Testis (tissue), 3 donors: ENCODE measurements around the gene P2RX3. TPM values are rescaled to one million over a fixed set of nuclear protein-coding genes. Genes with fewer than 3 reads are reported as not detected.
A peak's percentile ranks its signal among the peaks of the same experiment; 100 is the strongest.

Experiments used
- DNase-seq: peaks from one replicate; pipeline ENCODE4 v3.0.0-alpha.2; 2019
- H3K27ac ChIP-seq, 2 donors: fragments of 200-600 bp; sonication (generic); one replicate each; pipeline ENCODE4 v1.5.1; 2019
- H3K27me3 ChIP-seq: fragments of 200-600 bp; sonication (generic); one replicate; pipeline ENCODE4 v1.5.1; 2019
- H3K36me3 ChIP-seq: fragments of 200-600 bp; sonication (generic); one replicate; pipeline ENCODE4 v1.5.1; 2017; ENCODE audit warnings: low read depth; ENCODE audit errors: missing control alignments
- H3K4me1 ChIP-seq: fragments of 200-600 bp; sonication (generic); one replicate; pipeline ENCODE4 v1.5.1; 2019
- H3K4me3 ChIP-seq, 2 donors: fragments of 200-600 bp; sonication (generic); one replicate each; pipeline ENCODE4 v1.5.1; 2017 to 2019
- H3K9me3 ChIP-seq: fragments of 200-600 bp; sonication (generic); one replicate; pipeline ENCODE4 v1.5.1; 2017
- CTCF ChIP-seq, 3 experiments: fragments of 450-650 bp in 2 of 3; fragments of 200-600 bp in 1 of 3; sonication (generic) in 1 of 3; IDR thresholded peaks; one replicate each; pipeline ENCODE4 v1.5.1; 2016 to 2019; ENCODE audit warnings: antibody characterized with exemption in 3 of 3, mild to moderate bottlenecking in 2 of 3, moderate library complexity in 1 of 3
- POLR2A ChIP-seq: fragments of 450-650 bp; IDR thresholded peaks from one replicate; pipeline ENCODE4 v1.6.1; 2017; ENCODE audit warnings: antibody characterized with exemption, mild to moderate bottlenecking, moderate library complexity
- WGBS, 2 donors: methylation state at CpG; one replicate each; pipeline ENCODE4 v1.1.5; 2018; 5-methylcytosine and 5-hydroxymethylcytosine counted together
- intact Hi-C: fragments of 100-400 bp; cut with DNase I; formaldehyde crosslinking; loops from one replicate; pipeline ENCODE4 v1.15.1; 2023; ENCODE audit warnings: low total_unique reads
- polyA plus RNA-seq: library from polyadenylated mRNA; stranded (reverse); fragments of 350-450 nt; fragmentation: Illumina TruSeq; extraction: RNeasy Lipid Tissue Mini Kit (QIAGEN cat#74804); gene quantifications from one replicate; pipeline ENCODE4 v1.2.3, GENCODE V29; 2014; ENCODE audit warnings: low read depth, low replicate concordance; ENCODE audit not compliant: insufficient read depth
- total RNA-seq, 2 donors: library from RNA; depleted of rRNA; stranded (reverse); fragments of >200 nt; gene quantifications; one replicate each; pipeline ENCODE4 v1.2.3, GENCODE V29; 2016

P2RX3 gene
- total and polyA plus RNA-seq, 3 donors from 2014 or later = 2.5 to 8.5 (median 3.3) TPM

- Histone ChIP-seq H3K36me3 (no peaks in the 10 kb centered on the region), H3K27ac (no peak overlapping the region), H3K4me3 (no peak overlapping the region), H3K27me3 (no peaks in the 10 kb centered on the region), H3K4me1 (peaks cover 9% of the 10 kb centered on the region), H3K9me3 (no peaks in the 10 kb centered on the region)
- 95 to 98% methylated on average over 12 to 14 of the region's 14 CpGs for WGBS, 2 donors
- TF ChIP-seq POLR2A (no peak), CTCF (IDR thresholded peaks at IDR 0.05) (no peak)
- intact Hi-C loops = no loop called here
- no peak for DNase-seq
These were observed 6.4 kb upstream of the P2RX3 start for GRCh38 chr11:57331720-57332119.

- H3K36me3 ChIP-seq = no peaks in the 10 kb centered on the region
- WGBS, 2 donors = 89 to 94% methylated on average over 8 to 11 of the region's 11 CpGs
- no peak overlapping the region for H3K4me3 ChIP-seq
- H3K27me3 ChIP-seq = no peaks in the 10 kb centered on the region
- H3K27ac ChIP-seq = no peak overlapping the region
- peaks cover 9% of the 10 kb centered on the region for H3K4me1 ChIP-seq
- TF ChIP-seq CTCF (IDR thresholded peaks at IDR 0.05) = no peak
- TF ChIP-seq POLR2A = no peak
- intact Hi-C loops = no loop called here
- no peak for DNase-seq
- H3K9me3 ChIP-seq = no peaks in the 10 kb centered on the region
These were observed 5.3 kb upstream of the P2RX3 start for GRCh38 chr11:57332694-57333440.

GRCh38 chr11:57335023-57335342, 3.2 kb upstream of the P2RX3 start:
- Histone ChIP-seq H3K27ac (peak overlapping the region; percentile 87 to 91), H3K27me3 (no peaks in the 10 kb centered on the region), H3K4me1 (peaks cover 9% of the 10 kb centered on the region), H3K36me3 (no peaks in the 10 kb centered on the region), H3K4me3 (peak overlapping the region; percentile 81 to 97), H3K9me3 (no peaks in the 10 kb centered on the region)
- no peak for TF ChIP-seq CTCF (IDR thresholded peaks at IDR 0.05)
- no peak for TF ChIP-seq POLR2A
- WGBS, 2 donors = 2 to 4% methylated on average over 5 to 7 of the region's 7 CpGs
- intact Hi-C loops = no loop called here
- DNase-seq = no peak

- intact Hi-C loops = no loop called here
- no peaks in the 10 kb centered on the region for H3K36me3 ChIP-seq
- peak; percentile 93 for DNase-seq
- peak within 1 kb of the TSS; percentile 87 to 91 for H3K27ac ChIP-seq
- 0% methylated on average over 5 to 66 of the region's 69 CpGs for WGBS, 2 donors
- no peak for TF ChIP-seq CTCF (IDR thresholded peaks at IDR 0.05)
- no peak for TF ChIP-seq POLR2A
- peak within 1 kb of the TSS; percentile 81 to 97 for H3K4me3 ChIP-seq
- no peaks in the 10 kb centered on the region for H3K27me3 ChIP-seq
- no peaks in the 10 kb centered on the region for H3K9me3 ChIP-seq
- H3K4me1 ChIP-seq = peaks cover 9% of the 10 kb centered on the region
These were observed 2.6 kb upstream of the P2RX3 start, which contains the start of gene SSRP1 for GRCh38 chr11:57335343-57336110. TSS of gene SSRP1 (minus strand) at chr11:57335892. CDS start at chr11:57335121, 771 bp downstream.
